HPDE6-E6E7 (cell line): ENCODE measurements around the gene PHF1.

Experiments
- DNase-seq: peaks from one replicate; pipeline ENCODE4 v3.0.0; 2011; ENCODE audit warnings: missing footprints; ENCODE audit errors: extremely low spot score

PHF1 gene

DNA sequence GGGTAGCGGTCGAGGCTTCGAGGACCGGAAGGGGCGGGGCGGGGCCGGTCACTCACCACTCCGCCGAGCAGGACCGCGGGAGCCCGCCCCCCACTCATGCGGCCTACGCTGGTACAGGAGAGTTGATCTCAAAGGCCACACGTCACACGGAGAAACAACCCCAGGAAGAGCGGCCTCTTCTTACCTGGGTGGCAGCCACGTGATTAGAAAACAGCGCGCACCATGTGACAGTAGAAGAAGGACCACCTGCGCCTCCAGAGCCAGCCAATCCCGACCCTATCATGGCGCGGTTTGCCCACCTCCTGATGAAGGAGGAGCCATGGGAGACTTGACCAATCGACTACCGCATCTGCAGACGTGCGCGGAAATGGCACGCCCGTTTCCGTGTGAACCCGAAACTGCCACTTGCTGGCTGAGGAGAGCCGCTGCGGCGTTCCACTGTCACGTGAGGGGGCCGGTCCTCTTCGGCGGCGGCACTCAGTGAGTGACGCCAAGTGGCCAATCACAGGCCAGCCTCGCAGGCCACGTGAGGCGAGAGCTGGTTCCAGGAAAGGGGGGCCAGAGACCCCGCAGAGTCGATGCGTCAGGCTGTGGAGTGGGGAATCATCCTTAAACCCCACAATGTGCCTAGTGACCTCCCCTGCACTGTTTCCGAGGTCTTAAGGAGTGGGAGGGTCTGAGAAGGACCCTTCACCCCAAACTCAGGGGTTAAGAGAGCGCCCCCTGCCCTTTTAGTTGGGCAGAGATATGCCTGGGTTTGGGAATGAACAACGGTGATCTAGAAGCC, 7.3 kb downstream of the PHF1 start, which contains the start of gene CUTA:
Gene CUTA (minus strand): TSS at position 205 of the 787 bp plus-strand sequence. CDS start 107 bp downstream, at position 98.
- peak; percentile 96 for DNase-seq

- no peak for DNase-seq
These were observed 8.0 kb downstream of the PHF1 start for GRCh38 chr6:33418690-33419291.

GRCh38 chr6:33419580-33420490, 9.0 kb downstream of the PHF1 start, which contains the start of gene SYNGAP1:
Gene SYNGAP1, plus strand, starts transcription at chr6:33420065. Its CDS starts 200 bp downstream, at chr6:33420265.
- DNase-seq = no peak

DNA sequence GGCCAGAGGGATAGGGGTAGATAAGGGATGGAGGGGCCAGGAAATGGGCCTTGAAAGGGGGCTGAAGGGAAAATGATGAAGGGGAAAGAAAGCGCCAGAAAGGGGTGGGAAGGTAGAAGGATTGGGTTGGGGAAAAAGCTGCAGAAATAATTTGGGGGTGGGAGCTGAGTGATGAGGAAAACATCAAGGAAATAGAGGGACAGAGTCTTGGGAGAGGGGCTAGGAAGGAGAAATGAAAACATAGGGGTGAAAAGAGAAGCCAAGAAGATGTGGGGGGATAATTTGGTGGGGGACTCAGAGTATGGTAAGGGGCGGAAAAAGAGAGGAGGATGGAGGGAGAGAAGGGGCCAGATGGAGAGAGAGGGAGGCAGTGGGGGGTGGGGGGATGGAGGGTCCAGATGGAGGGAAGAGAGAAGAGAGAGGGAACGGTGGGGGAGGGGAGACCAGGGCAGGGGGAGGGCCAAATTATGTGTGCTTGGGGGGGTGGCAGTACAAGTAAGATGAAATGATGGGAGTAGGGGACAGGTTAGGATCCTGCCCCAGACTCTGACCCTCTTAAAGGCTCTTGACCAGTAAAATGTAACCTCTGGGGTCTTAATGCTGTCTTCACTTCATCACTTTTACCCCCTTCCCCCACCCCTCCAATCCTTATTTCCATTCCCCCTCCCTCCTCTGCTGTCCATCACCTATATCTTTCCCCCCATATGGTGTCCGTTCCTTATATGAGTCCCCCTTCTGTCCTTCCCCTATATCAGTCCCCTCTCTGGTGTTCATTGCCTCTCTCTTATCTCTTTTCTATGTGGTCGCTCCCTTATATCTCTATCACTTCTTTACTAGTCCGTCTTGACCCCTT, 9.9 kb downstream of the PHF1 start:
- DNase-seq = no peak

GRCh38 chr6:33421344-33421643, 10.5 kb downstream of the PHF1 start:
- DNase-seq = no peak

GRCh38 chr6:33423777-33424176, 13.0 kb downstream of the PHF1 start:
- DNase-seq = no peak

GRCh38 chr6:33424855-33425667, 14.2 kb downstream of the PHF1 start:
- DNase-seq = no peak

DNA sequence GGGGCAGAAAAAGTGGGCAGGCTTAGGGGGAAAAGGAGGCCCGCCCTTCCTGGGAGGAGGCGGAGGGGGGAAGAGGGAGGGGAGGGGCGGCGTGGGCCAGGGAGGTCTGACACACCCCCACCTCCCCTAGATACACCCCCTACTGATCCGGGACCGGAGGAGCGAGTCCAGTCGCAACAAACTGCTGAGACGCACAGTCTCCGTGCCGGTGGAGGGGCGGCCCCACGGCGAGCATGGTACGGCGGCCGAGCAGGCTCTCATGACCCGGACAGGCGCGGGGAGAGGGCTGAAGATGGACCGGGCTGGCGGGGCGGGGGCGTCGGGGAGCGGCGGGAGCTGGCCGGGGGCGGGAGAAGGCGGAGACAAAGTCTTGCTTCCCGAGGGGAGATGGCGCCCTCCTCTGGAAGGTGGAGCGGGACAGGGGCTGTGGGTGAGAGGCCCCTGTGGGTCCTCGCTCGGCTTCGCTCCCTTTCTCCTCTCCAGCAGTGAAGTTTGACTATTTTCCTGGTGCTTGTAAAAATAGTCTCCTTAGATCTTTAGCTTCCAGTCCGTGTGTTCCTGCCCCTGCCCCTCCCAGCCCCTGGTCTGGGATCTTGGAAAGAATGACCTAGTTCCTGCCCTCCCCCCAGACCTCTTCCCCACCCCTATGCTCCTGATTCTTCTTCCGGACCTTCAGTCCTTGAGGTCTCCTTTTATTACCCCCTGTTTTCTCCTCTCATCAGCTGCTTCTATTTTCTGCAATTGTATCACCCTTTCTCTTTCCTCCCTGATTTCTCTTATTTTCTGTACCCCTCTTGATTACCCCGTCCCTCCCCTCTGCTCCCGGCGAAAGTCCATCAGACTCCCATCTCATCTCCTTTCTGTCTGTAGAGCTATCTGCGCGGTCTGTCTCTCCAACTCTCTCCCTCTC, 15.1 kb downstream of the PHF1 start:
- peak; percentile 81 for DNase-seq

DNA sequence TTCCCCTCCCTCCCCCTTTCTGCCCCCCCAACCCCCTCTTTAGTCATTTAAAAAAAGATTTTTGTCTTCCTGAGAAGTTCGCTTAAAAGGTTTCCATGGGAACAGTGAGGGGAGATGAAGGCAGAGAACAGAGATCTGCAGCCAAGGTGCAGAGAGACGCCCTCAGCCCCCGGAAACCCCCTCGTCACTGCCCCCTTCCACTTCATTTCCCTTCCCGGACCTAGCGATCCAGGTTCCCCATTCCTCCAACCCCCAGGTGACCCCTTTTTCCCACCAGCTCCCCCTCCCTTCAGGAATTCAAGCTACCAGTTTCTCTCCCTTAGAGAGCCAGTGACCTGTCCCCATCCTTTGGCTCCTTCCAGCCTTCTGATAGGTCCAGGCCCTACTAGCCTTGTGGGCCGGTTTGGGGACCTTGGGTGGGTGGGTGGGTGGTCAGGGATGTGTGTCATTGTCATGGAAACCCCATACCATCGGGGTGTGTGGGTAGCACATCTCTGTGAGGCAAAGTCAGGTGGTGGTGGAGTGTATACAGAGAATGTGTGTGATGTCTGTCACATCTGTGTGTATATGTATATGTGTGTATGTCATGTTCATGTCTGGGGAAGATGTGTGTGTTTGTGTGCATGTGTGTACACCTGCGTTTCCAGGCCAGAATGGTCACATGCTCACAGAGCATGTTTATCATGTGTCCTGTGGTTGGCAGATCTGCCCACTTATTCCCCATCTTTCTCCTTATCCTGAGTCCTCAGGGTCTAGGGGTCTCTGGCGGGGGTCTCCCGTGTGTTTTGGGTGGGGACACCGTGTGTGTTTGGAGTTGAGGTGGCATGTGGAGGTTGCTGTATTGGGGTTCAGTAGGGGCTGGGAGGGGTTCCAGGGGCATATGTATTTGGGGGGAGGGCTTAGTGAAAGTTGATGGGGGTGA, 16.0 kb downstream of the PHF1 start:
- DNase-seq = no peak

- DNase-seq = no peak
These were observed 16.9 kb downstream of the PHF1 start for GRCh38 chr6:33427585-33428223.

- DNase-seq = peak; percentile 84
These were observed 17.6 kb downstream of the PHF1 start for GRCh38 chr6:33428224-33428965.

- no peak for DNase-seq
These were observed 18.3 kb downstream of the PHF1 start for GRCh38 chr6:33428966-33429749.

DNA sequence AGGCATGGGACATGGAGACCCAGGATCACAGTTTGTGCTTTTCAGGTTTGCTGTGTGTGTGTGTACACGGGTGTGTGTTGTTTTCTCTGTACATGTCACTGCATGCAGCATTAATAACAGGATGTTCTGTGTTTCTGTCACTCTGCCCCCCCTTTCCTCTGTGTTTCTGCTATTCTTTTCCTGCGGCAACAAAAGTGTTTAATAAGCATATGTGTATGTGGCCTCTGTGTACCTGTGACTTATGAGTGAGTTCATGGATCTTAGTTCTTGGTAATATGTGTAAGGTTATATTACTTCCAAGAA, 18.9 kb downstream of the PHF1 start:
- DNase-seq = no peak

GRCh38 chr6:33430334-33430733, 19.5 kb downstream of the PHF1 start:
- DNase-seq = no peak

DNA sequence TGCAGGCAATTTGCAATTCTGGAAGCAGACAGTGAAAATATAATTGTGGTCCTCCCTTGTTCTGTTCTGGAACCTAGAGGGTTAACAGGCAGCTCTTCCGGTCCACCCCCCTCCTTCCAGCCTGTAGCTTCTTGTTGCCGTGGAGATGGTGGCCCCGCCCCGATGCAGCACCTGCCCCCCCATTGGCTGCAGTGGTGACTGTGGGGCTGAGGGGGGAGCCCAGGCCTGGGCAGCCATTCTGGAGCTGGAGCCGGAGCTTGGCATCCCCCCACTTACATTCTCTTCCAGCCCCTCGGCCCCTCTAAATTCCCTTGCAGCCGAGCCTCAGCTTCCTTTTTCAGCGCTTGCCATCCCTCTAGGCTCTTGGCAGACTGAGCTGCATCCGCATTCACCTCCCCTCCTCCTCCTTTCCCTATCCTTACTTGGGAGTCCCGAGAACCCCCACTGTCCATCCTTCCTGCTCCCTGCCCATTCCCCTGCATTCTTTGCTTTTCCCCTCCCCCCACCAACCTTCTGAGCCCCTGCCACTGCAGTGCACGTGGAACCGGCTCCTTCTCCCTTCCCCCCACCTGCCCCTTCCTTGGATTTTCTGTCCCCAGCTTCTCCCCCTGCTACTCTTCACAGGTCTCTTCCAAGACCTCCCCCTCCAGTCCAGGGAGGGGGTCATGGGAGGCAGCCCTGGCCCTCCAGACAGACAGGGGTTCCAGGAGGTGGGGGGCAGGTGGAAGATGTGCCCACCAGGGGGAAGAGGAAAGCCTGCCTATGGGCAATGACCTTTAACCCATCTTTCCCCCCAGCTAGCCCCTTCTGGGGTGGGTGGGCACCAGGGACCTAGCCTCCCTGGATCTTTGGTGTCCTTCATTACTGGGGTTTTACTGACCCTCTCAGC, 20.4 kb downstream of the PHF1 start:
- DNase-seq = no peak
